Endothelial cell of umbilical vein (primary cell): ENCODE results near the gene POLR2C. TPM values are rescaled to one million over a fixed set of nuclear protein-coding genes. Genes with fewer than 3 reads are reported as not detected.

Experiments
- BruUV-seq: library from RNA; stranded (reverse); fragments of 400-500 nt; replicated peaks from 2 replicates; lab custom pipeline; 2021; lab: Mats Ljungman, UMichigan
- CTCF ChIA-PET: fragments of 300-600, 350-600 bp; sonication (Branson Sonifier 250); formaldehyde crosslinking; loops from one replicate; lab custom pipeline; 2021; ENCODE audit warnings: antibody characterized with exemption, inconsistent platforms; lab: Charles Lee
- POLR2A ChIA-PET: fragments of 300-600, 350-600 bp; sonication (Branson Sonifier 250); formaldehyde crosslinking; loops from one replicate; lab custom pipeline; 2021; ENCODE audit warnings: antibody characterized with exemption, inconsistent platforms; lab: Charles Lee
- DNase-seq: peaks from one replicate; pipeline ENCODE4 v3.0.0-alpha.2; 2011; ENCODE audit warnings: low read depth, low spot score
- FAIRE-seq: peaks from 2 replicates; lab custom pipeline; 2011; peaks lifted over from hg19 to GRCh38; lab: Jason Lieb, UNC
- H2AFZ ChIP-seq: 2 replicates; pipeline ENCODE4 v1.6.0; 2012; ENCODE audit warnings: low read depth, low read length, control low read depth, inconsistent platforms
- H3K27ac ChIP-seq: 2 replicates; pipeline ENCODE4 v1.5.1; 2011; ENCODE audit warnings: low read depth, mild to moderate bottlenecking, control low read depth, low read length, moderate library complexity; ENCODE audit not compliant: insufficient read depth
- H3K27me3 ChIP-seq, 2 experiments: 2 replicates each; pipeline versions ENCODE4 v1.6.0 to v1.6.1; 2011; ENCODE audit warnings: low read length in 2 of 2, mixed read lengths in 1 of 2; ENCODE audit not compliant: control insufficient read depth in 2 of 2, insufficient read depth in 2 of 2
- H3K36me3 ChIP-seq, 2 experiments: 2 replicates in 1 of 2; 3 replicates in 1 of 2; pipeline ENCODE4 v1.5.1; 2011; ENCODE audit warnings: low read length in 2 of 2, mild to moderate bottlenecking in 1 of 2, moderate library complexity in 1 of 2; ENCODE audit not compliant: control insufficient read depth in 2 of 2, insufficient read depth in 2 of 2; ENCODE audit errors: extremely low read depth in 1 of 2
- H3K4me1 ChIP-seq: 3 replicates; pipeline ENCODE4 v1.5.1; 2011; ENCODE audit warnings: mild to moderate bottlenecking, low read length; ENCODE audit not compliant: control insufficient read depth, insufficient read depth; ENCODE audit errors: extremely low read depth
- H3K4me2 ChIP-seq: 2 replicates; pipeline ENCODE4 v1.6.1; 2011; ENCODE audit warnings: low read length, control low read depth, mixed read lengths; ENCODE audit not compliant: insufficient read depth
- H3K4me3 ChIP-seq, 3 experiments: fragments of 200-600 bp in 1 of 3; sonication (generic), shearing (Covaris generic) in 1 of 3; replicated peaks in 1 of 3; 2 replicates each; pipeline ENCODE4 v1.5.1; 2011 to 2016; ENCODE audit warnings: control low read depth in 3 of 3, low read length in 3 of 3, mild to moderate bottlenecking in 2 of 3, inconsistent platforms in 1 of 3, low read depth in 1 of 3, moderate library complexity in 1 of 3; ENCODE audit not compliant: insufficient read depth in 1 of 3
- H3K79me2 ChIP-seq: 2 replicates; pipeline ENCODE4 v1.6.0; 2012; ENCODE audit warnings: low read length, inconsistent platforms; ENCODE audit not compliant: control insufficient read depth, insufficient read depth
- H3K9ac ChIP-seq: replicated peaks from 2 replicates; pipeline ENCODE3; 2011; ENCODE audit warnings: low read length, control low read depth; ENCODE audit not compliant: insufficient read depth; ENCODE audit errors: extremely low read depth
- H3K9me1 ChIP-seq: replicated peaks from 3 replicates; pipeline ENCODE4 v1.6.0; 2011; ENCODE audit warnings: mild to moderate bottlenecking, low read length; ENCODE audit not compliant: control insufficient read depth, insufficient read depth; ENCODE audit errors: extremely low read depth
- H3K9me3 ChIP-seq: replicated peaks from 2 replicates; pipeline ENCODE4 v1.5.1; 2012; ENCODE audit warnings: low read length, inconsistent platforms; ENCODE audit not compliant: control insufficient read depth, insufficient read depth
- H4K20me1 ChIP-seq: replicated peaks from 2 replicates; pipeline ENCODE3; 2011; ENCODE audit warnings: mild to moderate bottlenecking, low read length; ENCODE audit not compliant: control insufficient read depth, insufficient read depth; ENCODE audit errors: extremely low read depth
- EZH2 ChIP-seq: IDR thresholded peaks from 2 replicates; pipeline ENCODE4 v1.6.1; 2012; ENCODE audit warnings: borderline replicate concordance, low read depth, mild to moderate bottlenecking, moderate library complexity, low read length, inconsistent platforms; ENCODE audit not compliant: severe bottlenecking
- FOS ChIP-seq: IDR thresholded peaks from 2 replicates; pipeline ENCODE4 v1.6.1; 2011; ENCODE audit warnings: mild to moderate bottlenecking, low read length, moderate library complexity, borderline replicate concordance; ENCODE audit not compliant: insufficient read depth
- GATA2 ChIP-seq: IDR thresholded peaks from 2 replicates; pipeline ENCODE4 v1.7.0; 2011; ENCODE audit warnings: low read depth, mild to moderate bottlenecking, moderate library complexity, mixed read lengths, low read length; ENCODE audit not compliant: insufficient read length, insufficient read depth
- JUN ChIP-seq: IDR thresholded peaks from 2 replicates; pipeline ENCODE4 v1.6.1; 2011; ENCODE audit warnings: borderline replicate concordance, low read depth; ENCODE audit not compliant: insufficient read length, insufficient read depth
- MYC ChIP-seq: IDR thresholded peaks from one replicate; pipeline ENCODE4 v1.6.1; 2011; ENCODE audit warnings: mild to moderate bottlenecking, low read depth, low read length
- POLR2A ChIP-seq: IDR thresholded peaks from 2 replicates; pipeline ENCODE4 v1.6.1; 2012; ENCODE audit warnings: low read depth, mild to moderate bottlenecking, control low read depth, low read length
- POLR2AphosphoS5 ChIP-seq: IDR thresholded peaks from 2 replicates; pipeline ENCODE4 v1.6.1; 2012; ENCODE audit warnings: low read depth, mild to moderate bottlenecking, control low read depth, low read length, moderate library complexity; ENCODE audit not compliant: insufficient read depth
- dilution Hi-C: fragments of 300-500 bp; cut with MboI; formaldehyde crosslinking; loops from one replicate; pipeline ENCODE4 v1.15.0; 2019; ENCODE audit warnings: low sequenced_read_pairs; ENCODE audit not compliant: extremely low pct_ligation_motif_present
- intact Hi-C: fragments of 100-400 bp; cut with micrococcal nuclease; formaldehyde crosslinking; loops from one replicate; pipeline ENCODE4 v1.10.0; 2022
- polyA plus RNA-seq, 4 experiments: library from polyadenylated mRNA; depleted of rRNA in 3 of 4; stranded (reverse) in 3 of 4; unstranded in 1 of 4; fragments of >200 nt; gene quantifications; 2 replicates each; pipeline versions ENCODE4 v1.2.1 to v1.2.3, GENCODE V29; 2011 to 2012; ENCODE audit warnings: missing spikeins in 1 of 4
- total RNA-seq: library from RNA; stranded (reverse); gene quantifications from 2 replicates; pipeline ENCODE4 v1.2.3, GENCODE V29; 2021
- TF ChIP-seq, protein P1 (sequence below): IDR thresholded peaks from 2 replicates; pipeline ENCODE4 v1.6.1; 2011; ENCODE audit not compliant: insufficient read depth, insufficient read length
- TF ChIP-seq, protein P2 (sequence below), 2 donors: IDR thresholded peaks; 1 replicate in 1 of 2; 2 replicates in 1 of 2; pipeline ENCODE4 v1.5.1; 2011; ENCODE audit warnings: low read length in 2 of 2, mild to moderate bottlenecking in 2 of 2, moderate library complexity in 2 of 2, control low read depth in 1 of 2, inconsistent platforms in 1 of 2, low read depth in 1 of 2; ENCODE audit not compliant: insufficient read depth in 1 of 2; ENCODE audit errors: extremely low read depth in 1 of 2

POLR2C gene
- total and polyA plus RNA-seq, 2 donors (not counting 3 experiments of a cell fraction or from before 2014, with no cell fraction given): 65.2 to 129 TPM

DNA sequence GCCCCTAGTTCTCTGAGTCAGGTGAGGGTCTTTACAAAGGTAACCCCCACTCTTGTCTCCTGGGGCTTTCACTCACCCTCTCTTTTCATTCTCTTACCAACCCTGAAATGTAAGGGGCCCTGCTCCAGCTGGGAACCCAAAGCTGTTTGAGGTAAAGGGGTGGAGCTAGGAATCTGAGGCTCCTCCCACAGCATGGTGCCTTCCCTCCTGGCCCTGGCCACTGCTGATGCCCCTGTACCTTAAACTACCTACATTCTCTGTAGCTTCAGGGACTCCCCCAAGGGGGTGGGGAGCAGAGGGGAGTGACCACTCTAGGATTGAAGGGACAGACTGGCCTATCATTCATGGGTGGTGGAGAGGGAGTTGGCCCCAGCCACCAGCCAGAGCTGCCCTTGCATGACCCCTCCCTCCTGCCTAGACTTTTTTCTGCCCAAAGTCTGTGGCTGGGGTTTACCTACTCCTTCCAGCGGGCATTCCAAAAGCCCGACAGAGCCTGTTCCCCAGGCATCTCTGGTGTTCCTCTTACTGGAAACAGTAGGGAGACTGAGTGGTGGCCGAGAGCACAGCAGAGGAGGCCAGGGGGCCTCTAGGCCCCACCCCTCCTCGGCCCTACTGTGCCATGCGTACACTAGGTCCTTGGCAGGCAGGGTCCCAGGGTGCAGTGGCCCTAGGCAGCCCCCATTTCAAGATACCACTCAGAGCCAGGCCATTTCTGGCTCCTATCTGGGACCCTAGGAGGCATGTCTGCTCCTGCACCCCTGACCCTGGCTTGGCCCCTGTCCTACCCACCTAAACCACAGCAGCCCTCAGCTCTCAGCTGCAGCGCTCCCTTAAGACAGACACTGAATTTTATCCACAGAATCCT, 14.3 kb downstream of the POLR2C start:
- DNase-seq (no peak), FAIRE-seq (no peak)
- CTCF ChIA-PET: interaction anchor here (0.6 to 4.8 kb wide), 3 partner anchors 13 to 44 kb away, joined by 4 to 25 read pairs (median 24); partner anchors contain the start of gene POLR2C
- H3K4me1 ChIP-seq: peaks cover 28% of the 10 kb centered on the region
- peaks cover 15% of the 10 kb centered on the region for H3K79me2 ChIP-seq
- dilution Hi-C loops: no loop called here
- no peaks in the 10 kb centered on the region for H3K27me3 ChIP-seq
- H3K27ac ChIP-seq: no peak overlapping the region
- peaks cover 0 to 24% of the 10 kb centered on the region in 2 experiments for H3K36me3 ChIP-seq
- H4K20me1 ChIP-seq: no peaks in the 10 kb centered on the region
- intact Hi-C loops: loop anchor here (1.0 to 10.0 kb wide), 2 partner anchors 43 to 168 kb away; no protein-coding TSS in a partner anchor
- H3K4me2 ChIP-seq: no peak overlapping the region
- POLR2A ChIA-PET: no interaction called here
- no peak overlapping the region for H3K9ac ChIP-seq
- TF ChIP-seq, protein P1, sequence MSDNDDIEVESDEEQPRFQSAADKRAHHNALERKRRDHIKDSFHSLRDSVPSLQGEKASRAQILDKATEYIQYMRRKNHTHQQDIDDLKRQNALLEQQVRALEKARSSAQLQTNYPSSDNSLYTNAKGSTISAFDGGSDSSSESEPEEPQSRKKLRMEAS: no peak
- no peak for TF ChIP-seq JUN
- no peak for TF ChIP-seq FOS
- TF ChIP-seq, protein P2, sequence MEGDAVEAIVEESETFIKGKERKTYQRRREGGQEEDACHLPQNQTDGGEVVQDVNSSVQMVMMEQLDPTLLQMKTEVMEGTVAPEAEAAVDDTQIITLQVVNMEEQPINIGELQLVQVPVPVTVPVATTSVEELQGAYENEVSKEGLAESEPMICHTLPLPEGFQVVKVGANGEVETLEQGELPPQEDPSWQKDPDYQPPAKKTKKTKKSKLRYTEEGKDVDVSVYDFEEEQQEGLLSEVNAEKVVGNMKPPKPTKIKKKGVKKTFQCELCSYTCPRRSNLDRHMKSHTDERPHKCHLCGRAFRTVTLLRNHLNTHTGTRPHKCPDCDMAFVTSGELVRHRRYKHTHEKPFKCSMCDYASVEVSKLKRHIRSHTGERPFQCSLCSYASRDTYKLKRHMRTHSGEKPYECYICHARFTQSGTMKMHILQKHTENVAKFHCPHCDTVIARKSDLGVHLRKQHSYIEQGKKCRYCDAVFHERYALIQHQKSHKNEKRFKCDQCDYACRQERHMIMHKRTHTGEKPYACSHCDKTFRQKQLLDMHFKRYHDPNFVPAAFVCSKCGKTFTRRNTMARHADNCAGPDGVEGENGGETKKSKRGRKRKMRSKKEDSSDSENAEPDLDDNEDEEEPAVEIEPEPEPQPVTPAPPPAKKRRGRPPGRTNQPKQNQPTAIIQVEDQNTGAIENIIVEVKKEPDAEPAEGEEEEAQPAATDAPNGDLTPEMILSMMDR (IDR thresholded peaks at IDR 0.05; ENCODE audit: extremely low read depth in 1 of 2, insufficient read depth in 1 of 2, low read depth in 1 of 2, low read length in 2 of 2): no peak
- TF ChIP-seq GATA2: no peak
- TF ChIP-seq POLR2A: no peak
- no peak for TF ChIP-seq EZH2
- no peak for TF ChIP-seq POLR2AphosphoS5
- TF ChIP-seq MYC: no peak
- H3K9me1 ChIP-seq: no peaks in the 10 kb centered on the region
- H3K9me3 ChIP-seq: no peaks in the 10 kb centered on the region
- BruUV-seq: no TSS peak
- no peak overlapping the region for H3K4me3 ChIP-seq
- no peak overlapping the region for H2AFZ ChIP-seq
